NK-92 (cell line): ENCODE measurements around the gene CYTH1.
"Not testable (repeated sequence)": the region's sequence is repeated elsewhere in the genome, so short reads cannot be mapped to it uniquely, and the experiment has no call there.

Experiments
- DNase-seq: peaks from one replicate; lab custom pipeline; 2025; ENCODE audit not compliant: unreplicated experiment; lab: John Stamatoyannopoulos, UW

Gene CYTH1

DNA sequence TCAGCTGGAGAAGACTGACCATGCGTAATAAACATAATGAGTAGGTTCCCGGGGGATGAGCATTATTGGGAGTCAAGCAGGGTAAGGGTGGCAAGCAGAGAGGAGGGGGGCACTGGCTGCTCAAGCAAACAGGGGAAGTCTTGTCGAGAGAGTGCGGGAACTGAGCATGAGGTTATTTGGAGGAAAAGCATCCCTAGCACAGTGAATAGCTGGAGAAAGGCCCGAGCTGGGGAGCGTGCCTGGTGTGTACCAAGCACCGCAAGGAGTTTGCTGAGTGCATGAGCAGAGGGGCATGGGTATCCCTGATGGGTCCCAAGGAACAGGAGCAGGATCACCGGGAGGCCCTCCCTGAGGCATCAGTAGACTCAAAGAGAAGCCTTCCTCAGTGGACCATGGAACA lies 17.2 kb downstream of the CYTH1 start:
- no peak for DNase-seq

- no peak for DNase-seq
These were observed 18.5 kb downstream of the CYTH1 start for GRCh38 chr17:78763561-78763960.

GRCh38 chr17:78761789-78762406 lies 20.2 kb downstream of the CYTH1 start:
- DNase-seq, result no peak

DNA sequence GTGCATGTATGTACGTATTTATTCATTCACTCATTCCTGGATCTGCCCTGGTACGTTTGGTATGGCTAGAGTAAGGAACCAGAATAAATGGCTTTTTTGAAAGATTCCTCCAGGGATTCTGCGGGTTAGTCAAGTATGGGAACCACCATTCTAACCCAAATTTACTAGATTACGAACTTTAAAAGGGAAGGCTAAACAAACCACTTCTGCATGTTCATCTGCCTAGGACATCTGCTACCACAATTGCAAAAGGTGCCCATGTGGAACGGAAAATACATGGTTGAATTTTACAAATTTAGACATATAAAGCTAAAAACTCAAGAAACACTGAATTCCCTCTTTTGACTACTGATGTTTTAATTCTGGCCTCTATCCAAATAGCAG lies 22.1 kb downstream of the CYTH1 start:
- no peak for DNase-seq

- DNase-seq, result no peak
These were observed 22.7 kb downstream of the CYTH1 start for GRCh38 chr17:78759203-78759968.

DNA sequence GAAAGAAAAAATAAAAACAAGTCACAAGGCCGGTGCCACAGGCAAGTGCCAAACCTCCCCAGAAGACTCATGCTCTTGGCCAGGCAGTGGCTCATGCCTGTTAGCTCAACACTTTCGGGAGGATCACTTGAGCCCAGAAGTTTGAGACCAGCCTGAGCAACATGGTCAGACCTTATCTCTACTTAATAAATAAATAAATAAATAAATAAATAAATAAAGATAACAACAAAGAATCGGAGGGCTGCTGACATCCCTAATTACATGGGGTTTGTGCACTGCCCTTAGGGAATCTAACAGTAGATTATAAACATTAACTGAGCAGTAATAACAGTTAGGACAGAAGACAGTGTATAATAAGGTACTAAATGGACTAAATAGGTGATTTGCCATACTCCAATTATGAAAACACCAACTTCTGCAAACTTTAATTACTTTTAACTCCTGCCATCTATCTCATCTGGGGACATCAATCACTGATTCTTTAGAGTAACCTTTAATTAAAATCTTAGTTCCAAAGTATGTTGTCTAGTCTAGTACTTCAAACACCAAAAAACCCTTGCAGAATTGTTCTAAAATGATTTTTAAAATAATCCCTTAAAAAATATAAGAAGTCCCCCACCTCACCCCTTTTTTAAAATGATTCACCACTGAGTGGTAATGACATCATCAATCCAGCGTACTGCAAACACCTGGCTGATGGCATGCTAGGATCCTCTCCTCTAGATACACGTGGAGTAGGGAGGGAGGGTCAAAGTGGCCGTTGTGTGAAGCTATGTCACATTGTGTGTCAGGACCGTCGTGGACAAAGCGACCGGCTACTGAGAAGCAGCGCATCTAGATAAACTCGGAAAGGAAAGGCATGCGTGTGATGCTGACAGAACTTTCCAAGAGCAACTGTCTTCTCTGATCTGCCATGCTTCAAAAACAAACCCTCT lies 28.5 kb downstream of the CYTH1 start:
- DNase-seq, result no peak

GRCh38 chr17:78751447-78752161 lies 30.5 kb downstream of the CYTH1 start:
- no peak for DNase-seq

DNA sequence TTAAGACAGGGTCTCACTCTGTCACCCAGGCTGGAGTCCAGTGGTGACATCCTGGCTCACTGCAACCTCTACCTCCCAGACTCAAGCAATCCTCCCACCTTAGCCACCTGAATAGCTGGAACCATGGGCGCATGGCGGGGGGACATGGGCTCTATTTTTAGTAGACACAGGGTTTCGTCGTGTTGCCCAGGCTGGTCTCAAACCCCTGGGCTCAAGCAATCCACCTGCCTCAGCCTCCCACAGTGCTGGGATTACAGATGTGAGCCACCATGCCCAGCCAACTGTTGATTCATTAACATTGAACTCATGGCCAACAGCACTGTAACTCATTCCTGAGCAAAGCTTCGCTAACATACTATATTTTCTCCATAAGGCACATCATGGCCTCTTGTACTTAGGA lies 31.1 kb downstream of the CYTH1 start:
- not testable (repeated sequence) for DNase-seq

DNA sequence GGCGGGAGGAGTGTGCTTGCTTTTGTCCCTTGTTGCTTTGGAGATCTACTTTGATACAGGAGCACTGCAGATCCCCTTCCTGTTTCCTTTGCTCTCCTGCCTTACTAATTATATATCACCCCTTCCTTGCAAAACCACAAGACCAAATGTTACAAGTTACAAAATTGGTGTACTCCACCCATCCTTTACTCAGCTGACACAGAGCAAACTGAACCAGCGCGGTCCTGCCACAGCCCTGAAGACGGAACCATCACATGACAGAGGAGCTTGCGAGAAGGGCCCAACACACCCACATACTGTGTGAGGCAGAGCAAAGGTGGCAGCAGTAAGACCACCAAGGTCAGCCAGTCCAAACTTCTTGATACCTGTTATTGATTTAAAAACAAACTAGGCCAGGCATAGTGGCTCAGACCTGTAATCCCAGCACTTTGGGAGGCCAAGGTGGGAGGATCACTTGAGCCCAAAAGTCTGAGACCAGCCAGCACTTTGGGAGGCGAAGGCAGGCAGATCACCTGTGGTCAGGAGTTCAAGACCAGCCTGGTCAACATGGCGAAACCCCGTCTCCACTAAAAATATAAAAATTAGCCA lies 33.2 kb downstream of the CYTH1 start:
- no peak for DNase-seq

DNA sequence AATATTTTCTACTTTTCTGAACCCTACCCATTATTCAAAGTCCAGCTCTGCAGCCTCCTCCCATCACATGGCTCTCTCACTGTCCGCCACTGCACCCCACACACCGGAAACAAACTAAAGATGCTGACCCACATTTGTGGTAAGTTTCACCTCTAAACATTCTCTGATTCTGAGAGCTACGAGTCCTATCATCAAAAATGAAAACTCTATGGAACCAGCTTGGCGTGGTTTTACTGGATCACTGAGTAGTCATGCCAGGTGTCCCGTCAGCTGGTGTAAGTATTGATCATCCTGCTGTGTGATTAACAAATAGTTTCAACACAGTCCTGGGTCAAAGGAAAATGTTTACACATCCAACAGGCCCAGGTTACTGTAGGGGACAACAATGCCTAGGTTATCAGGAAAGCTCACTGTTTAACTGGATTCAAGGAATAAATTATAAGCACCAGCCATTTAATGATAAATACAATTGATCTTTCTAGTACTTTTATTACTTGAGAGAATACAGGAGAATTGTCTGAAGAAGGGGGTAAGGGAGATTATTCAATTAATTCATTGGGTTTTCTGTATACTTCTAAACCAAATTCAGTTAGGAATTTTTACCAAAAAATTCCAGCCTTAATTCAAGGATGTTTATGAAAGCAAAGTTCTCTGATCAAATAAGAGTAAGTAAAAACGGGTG lies 33.9 kb downstream of the CYTH1 start:
- no peak for DNase-seq

DNA sequence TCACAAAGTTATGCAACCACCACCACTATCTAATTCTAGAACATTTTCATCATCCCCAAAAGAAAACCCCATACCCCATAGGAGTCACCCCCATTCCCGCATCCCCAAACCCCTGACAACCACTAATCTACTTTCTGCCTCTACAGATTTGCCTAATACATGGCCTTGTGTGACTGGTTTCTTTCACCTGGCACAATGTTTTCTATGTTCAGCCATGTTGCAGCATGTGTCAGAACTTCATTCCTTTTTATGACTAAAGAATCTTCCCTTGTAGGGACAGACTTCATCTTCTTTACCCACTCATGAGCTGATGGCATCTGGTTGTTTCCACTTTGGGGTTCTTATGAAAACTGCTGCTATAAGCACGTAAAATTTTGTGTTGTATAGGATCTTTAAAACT lies 34.6 kb downstream of the CYTH1 start:
- DNase-seq, result no peak

GRCh38 chr17:78746949-78747269 lies 35.2 kb downstream of the CYTH1 start:
- DNase-seq, result no peak

GRCh38 chr17:78746263-78746948 lies 35.7 kb downstream of the CYTH1 start:
- DNase-seq, result no peak

DNA sequence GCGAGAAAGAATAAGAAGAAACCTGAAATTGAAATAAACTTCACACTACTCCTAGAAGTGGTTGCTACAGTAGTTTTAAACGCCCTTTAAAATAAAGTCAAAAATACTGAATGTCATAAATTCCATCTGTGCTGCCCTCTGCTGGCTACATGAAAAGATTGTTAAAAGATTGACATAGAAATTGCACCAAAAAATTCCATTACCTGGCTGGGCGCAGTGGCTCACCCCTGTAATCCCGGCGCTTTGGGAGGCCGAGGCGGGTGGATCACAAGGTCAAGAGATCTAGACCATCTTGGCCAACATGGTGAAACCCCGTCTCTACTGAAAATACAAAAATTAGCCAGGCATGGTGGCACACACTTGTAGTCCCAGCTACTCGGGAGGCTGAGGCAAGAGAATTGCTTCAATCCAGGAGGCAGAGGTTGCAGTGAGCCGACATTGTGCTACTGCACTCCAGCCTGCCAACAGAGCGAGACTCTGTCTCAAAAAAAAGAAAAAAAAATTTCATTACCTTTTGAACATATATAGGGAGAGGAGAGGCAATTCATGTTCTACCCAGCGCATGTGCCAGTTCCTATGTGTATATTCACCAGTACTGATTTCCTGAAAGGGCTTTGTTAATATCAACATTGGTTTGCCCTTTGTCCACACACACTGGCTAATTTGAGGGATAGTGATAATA lies 36.5 kb downstream of the CYTH1 start:
- DNase-seq, result no peak

GRCh38 chr17:78742901-78743300 lies 39.2 kb downstream of the CYTH1 start:
- DNase-seq, result no peak

GRCh38 chr17:78741644-78742284 lies 40.3 kb downstream of the CYTH1 start:
- no peak for DNase-seq

DNA sequence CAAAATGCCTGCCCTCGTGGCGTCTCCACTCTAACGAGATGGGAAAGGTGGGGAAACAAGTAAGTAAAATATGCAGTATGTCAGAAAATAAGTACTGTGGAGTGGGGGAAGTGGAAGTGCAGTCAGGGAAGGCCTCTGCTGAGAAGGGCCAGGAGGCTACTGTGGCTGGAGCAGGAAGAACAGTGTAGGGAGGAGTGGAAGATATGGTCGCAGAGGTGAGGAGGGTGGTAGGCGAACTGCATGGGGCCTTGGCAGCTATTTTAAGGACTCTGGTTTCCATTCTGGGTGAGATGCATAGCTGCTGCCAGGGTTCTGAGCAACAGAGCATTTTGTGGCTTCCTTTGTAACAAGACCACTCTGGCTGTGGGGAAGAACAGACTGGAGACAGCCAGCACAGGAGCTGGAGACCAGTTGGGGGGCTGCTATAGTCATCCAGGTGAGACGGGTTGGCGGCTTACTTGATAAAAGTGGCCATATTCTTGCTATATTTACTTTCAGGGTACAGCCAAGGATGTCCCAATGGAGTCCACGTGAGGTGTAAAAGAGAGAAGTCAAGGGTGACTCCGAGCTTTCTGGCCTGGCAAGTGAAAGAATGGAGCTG lies 42.6 kb downstream of the CYTH1 start:
- no peak for DNase-seq

- no peak for DNase-seq
These were observed 43.4 kb downstream of the CYTH1 start for GRCh38 chr17:78738698-78739097.
